HUES48 (cell line): ENCODE measurements around the gene RNF208.

Source experiments
- H3K27ac ChIP-seq: one replicate; pipeline ENCODE4 v1.7.0; 2013; ENCODE audit warnings: low read depth, low read length, inconsistent platforms
- H3K27me3 ChIP-seq: 2 replicates; pipeline ENCODE4 v1.6.1; 2013; ENCODE audit warnings: mild to moderate bottlenecking, low read length; ENCODE audit not compliant: control insufficient read depth, insufficient read depth
- H3K36me3 ChIP-seq: 2 replicates; pipeline ENCODE4 v1.6.1; 2013; ENCODE audit warnings: low read length; ENCODE audit not compliant: control insufficient read depth, insufficient read depth
- H3K4me1 ChIP-seq: 2 replicates; pipeline ENCODE4 v1.6.1; 2013; ENCODE audit warnings: mild to moderate bottlenecking, low read length; ENCODE audit not compliant: control insufficient read depth, insufficient read depth
- H3K4me3 ChIP-seq: 2 replicates; pipeline ENCODE4 v1.5.1; 2013; ENCODE audit warnings: mild to moderate bottlenecking, low read depth, low read length
- H3K9ac ChIP-seq: 2 replicates; pipeline ENCODE4 v1.6.1; 2013; ENCODE audit warnings: mild to moderate bottlenecking, low read depth, low read length, moderate library complexity
- H3K9me3 ChIP-seq: 2 replicates; pipeline ENCODE4 v1.6.1; 2013; ENCODE audit warnings: low read length; ENCODE audit not compliant: control insufficient read depth, insufficient read depth

RNF208 gene

DNA sequence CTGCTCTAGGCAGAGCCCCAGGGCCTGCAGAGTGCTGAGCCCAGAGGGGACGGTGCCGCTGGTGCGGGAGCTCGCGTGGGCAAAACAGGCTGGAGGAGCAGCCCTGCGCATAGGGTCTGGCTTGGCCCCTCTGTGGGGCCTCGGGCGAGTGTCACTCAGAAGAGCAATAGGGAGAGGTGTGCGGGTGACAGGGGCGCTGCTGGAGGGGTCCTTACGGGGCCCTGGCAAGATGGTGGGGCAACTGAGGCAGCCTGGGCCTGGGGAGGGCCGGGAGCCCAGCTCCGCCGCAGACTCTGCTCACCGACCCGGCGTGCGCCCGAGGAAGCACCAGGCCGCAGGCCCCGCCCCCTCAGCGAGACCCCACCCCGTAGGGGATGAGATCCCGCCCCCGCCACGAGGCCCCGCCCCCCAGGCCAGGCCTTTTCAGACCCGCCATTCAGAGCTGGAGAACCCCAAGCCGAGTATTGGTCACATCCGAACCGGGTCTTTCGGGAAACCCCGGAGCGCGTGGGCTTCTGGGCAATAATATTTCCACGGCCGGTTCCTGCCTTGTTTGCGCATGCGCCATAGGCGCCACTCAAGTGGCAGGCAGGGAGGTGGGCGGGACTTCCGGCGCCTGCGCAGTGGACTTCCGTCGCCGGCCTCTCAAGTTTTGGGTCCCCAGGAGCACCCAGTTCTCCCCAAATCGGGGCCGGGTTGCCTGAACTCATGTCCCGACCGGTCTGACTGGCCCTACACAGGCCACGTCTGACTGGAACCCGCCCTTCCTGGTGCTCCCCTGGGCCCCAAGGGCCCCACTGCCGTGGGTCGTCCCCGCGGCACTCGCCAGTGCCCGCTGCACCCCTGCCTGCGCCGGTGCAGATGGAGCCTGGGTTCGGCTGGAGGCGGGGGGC lies 1.3 kb upstream of the RNF208 start:
- no peaks in the 10 kb centered on the region; the same call in 1 of the 2 replicates for H3K36me3 ChIP-seq
- H3K27ac ChIP-seq = peak overlapping the region; percentile 83
- H3K4me3 ChIP-seq = peak overlapping the region; percentile 94
- H3K9me3 ChIP-seq = no peaks in the 10 kb centered on the region
- H3K9ac ChIP-seq = peak overlapping the region; percentile 70
- H3K4me1 ChIP-seq = peaks cover 3% of the 10 kb centered on the region; the same call in 1 of the 2 replicates
- peaks cover 5% of the 10 kb centered on the region for H3K27me3 ChIP-seq

DNA sequence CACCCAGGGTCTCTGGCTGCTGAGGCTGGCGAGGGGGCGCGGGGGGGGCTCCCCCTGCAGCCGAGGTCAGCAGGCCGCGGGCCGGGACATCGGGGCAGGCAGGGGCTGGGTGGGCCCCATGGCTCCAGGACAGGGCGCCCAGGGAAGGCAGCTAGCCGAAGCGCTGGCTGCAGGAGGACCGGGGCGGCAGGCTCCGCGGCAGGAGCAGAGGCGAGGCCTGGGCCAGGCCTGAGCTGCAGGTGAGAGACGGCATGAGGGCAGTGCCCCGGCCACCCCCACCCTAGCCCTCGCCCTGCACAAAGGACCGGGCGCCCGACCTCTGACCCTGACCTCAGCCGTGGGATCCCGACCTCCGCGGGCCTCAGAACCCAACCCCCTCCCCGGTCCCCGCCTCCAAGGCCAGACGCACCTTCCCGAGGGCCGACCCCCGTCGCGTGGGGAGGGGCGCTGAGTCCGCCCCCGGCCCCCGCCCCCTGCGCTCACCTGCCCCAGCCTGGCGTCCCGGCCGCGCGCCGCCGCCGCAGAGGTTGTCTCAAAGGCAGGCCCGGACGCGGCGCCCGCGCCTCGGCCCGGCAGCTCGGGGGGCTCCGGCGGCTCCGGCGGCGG lies 431 bp downstream of the RNF208 start:
- peak overlapping the region; percentile 55 for H3K4me3 ChIP-seq
- H3K36me3 ChIP-seq = peaks cover 1% of the 10 kb centered on the region; the same call in 1 of the 2 replicates
- peaks cover 3% of the 10 kb centered on the region; the same call in 1 of the 2 replicates for H3K4me1 ChIP-seq
- no peak overlapping the region for H3K27ac ChIP-seq
- H3K9me3 ChIP-seq = no peaks in the 10 kb centered on the region
- peaks cover 5% of the 10 kb centered on the region for H3K27me3 ChIP-seq
- no peak overlapping the region; the same call in 1 of the 2 replicates for H3K9ac ChIP-seq

DNA sequence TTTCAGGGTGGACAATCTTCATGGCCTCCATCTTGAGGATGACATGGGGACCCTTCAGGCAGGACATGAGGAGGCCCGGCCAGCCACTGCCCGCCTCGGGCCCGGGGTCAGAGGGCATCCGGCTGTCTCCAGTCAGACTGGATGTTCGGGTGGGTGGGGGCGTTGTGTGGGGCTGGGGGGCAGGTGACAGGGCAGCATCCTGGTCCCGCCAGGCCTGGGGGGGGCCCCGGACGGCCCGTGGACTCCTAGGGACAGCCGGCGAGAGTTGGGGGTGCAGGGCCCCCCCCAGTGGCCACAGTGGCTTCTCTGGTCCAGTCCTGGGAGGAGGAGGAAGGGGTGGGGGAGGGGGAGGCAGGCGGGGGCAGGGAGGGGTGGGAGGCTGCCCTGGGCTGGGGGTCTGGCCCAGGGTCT lies 940 bp downstream of the RNF208 start:
- H3K9me3 ChIP-seq = no peaks in the 10 kb centered on the region
- no peak overlapping the region for H3K27ac ChIP-seq
- H3K9ac ChIP-seq = no peak overlapping the region
- peaks cover 5% of the 10 kb centered on the region for H3K27me3 ChIP-seq
- H3K36me3 ChIP-seq = peaks cover 6% of the 10 kb centered on the region
- H3K4me3 ChIP-seq = no peak overlapping the region; the same call in 1 of the 2 replicates
- H3K4me1 ChIP-seq = peaks cover 3% of the 10 kb centered on the region; the same call in 1 of the 2 replicates

DNA sequence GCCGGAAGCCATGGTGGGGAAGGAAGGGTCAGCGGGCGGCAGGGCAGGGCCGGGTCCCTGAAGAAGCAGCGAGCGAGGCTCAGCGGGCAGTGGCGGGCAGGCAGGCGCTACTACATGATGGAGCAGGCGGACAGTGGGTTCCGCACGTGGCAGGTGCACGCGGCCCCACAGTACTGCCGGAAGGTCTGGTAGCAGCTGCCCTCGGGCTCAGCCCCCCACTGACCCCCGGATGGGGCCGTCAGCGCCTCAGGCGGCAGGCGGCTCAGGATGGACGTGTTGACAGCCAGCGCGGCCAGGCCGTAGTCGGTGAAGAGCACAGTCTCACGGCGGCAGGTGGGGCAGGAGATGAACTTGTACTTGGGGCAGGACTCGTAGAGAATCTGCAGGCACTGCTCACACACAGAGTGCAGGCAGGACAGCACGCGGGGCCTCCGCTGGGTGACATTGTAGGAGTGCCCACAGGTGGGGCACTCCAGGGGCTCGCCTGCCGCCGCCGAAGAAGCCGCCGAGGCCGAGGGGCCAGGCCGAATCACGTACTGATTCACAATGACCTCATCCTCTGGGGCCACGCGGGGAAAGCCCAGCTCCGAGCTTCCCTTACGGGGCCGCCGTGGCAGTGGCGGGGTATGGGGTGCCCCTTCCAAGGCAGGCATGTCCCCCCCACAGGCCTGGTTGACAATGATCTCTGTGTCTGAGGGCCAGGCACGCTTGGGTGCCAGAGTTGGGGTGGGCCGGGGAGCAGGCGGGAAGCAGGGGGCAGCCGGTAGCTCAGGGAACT lies 1.5 kb downstream of the RNF208 start:
- Histone ChIP-seq H3K9ac (no peak overlapping the region), H3K27ac (no peak overlapping the region), H3K4me1 (peaks cover 3% of the 10 kb centered on the region; the same call in 1 of the 2 replicates), H3K4me3 (no peak overlapping the region), H3K9me3 (no peaks in the 10 kb centered on the region), H3K36me3 (peaks cover 12% of the 10 kb centered on the region), H3K27me3 (peaks cover 5% of the 10 kb centered on the region)

DNA sequence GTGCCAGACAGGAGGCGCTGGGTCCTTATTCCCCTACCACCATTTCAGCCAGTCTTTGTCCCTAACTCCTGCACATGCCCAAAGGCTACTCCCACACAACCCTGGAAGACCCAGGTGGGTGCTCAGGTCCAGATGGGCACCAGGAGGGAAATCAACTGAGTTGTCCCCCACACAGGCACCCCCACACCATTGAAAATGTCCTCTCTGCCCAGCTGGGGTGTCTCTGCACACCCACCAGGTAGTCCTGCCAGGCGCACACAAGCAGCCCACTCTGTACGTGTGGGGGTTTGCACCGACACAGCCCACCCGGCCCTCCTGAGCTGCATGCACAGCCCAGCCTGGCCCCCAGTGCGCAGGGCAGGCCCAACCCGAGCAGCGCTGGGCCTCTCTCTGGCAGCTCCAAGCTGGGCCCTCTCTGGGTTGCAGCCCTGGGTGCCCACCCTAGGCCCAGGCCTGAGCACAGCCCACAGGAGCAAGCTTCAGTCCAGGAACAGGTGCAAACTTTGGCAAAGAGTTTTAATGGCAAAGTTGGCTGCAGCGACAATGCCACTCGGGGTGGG lies 2.2 kb downstream of the RNF208 start:
- Histone ChIP-seq H3K27me3 (peaks cover 5% of the 10 kb centered on the region), H3K9me3 (no peaks in the 10 kb centered on the region), H3K4me3 (no peak overlapping the region), H3K9ac (no peak overlapping the region), H3K4me1 (peaks cover 3% of the 10 kb centered on the region; the same call in 1 of the 2 replicates), H3K27ac (no peak overlapping the region), H3K36me3 (peaks cover 18% of the 10 kb centered on the region)

DNA sequence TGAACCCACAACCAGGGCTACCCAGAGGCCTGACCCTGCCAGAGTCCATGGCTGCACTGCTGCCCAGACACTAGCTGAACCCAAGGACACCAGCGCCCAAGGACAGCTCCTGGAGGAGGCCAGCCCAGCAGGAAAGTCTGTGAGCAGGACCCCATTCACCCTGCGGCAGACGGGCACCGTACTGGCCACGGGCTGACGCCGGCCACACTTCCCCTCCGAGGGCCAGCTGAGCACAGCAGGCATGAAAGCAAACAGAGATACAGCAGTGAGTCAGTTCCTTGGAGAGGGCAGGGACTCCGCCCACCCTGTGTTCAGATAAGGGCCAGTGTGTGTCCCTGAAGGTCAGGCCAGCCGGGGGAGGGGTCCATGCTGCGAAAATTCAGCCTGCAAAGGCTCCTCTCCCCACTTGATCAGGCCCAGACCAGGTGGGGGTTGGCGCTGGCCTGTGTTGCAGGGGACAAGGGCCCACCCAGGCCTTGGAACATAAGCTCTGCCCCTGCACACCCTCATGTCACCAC lies 3.2 kb downstream of the RNF208 start:
- no peaks in the 10 kb centered on the region for H3K9me3 ChIP-seq
- no peak overlapping the region for H3K4me3 ChIP-seq
- H3K9ac ChIP-seq = no peak overlapping the region
- peaks cover 5% of the 10 kb centered on the region for H3K27me3 ChIP-seq
- no peaks in the 10 kb centered on the region for H3K4me1 ChIP-seq
- peak overlapping the region; percentile 35 for H3K27ac ChIP-seq
- peaks cover 26% of the 10 kb centered on the region for H3K36me3 ChIP-seq

DNA sequence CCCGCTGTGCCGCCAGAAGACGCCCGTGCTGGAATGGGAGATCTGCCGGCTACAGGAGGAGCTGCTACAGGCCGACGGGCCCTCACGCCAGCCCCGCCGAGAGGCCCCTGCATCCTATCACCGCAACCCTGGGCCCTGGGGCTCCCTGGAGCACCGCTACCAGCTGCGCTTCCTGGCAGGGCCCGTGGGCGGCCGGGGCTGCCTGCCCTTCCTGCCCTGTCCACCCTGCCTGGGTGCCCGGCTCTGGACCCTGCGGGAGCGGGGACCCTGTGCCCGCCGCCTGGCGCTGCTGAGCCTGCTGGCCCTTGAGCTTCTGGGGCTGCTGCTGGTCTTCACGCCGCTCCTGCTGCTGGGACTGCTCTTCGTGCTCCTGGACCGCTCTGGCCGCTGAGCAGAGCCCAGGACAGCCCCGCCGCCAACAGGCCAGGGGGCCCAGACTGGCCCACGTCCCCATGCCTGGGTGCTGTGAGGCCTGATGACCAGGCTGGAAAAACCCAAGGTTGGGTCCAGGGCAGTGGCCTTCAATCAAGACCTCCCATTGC lies 3.8 kb downstream of the RNF208 start:
- no peak overlapping the region for H3K4me3 ChIP-seq
- no peak overlapping the region for H3K9ac ChIP-seq
- H3K36me3 ChIP-seq = peaks cover 32% of the 10 kb centered on the region
- H3K9me3 ChIP-seq = no peaks in the 10 kb centered on the region
- H3K27ac ChIP-seq = peak overlapping the region; percentile 35
- peaks cover 5% of the 10 kb centered on the region for H3K27me3 ChIP-seq
- no peaks in the 10 kb centered on the region for H3K4me1 ChIP-seq

DNA sequence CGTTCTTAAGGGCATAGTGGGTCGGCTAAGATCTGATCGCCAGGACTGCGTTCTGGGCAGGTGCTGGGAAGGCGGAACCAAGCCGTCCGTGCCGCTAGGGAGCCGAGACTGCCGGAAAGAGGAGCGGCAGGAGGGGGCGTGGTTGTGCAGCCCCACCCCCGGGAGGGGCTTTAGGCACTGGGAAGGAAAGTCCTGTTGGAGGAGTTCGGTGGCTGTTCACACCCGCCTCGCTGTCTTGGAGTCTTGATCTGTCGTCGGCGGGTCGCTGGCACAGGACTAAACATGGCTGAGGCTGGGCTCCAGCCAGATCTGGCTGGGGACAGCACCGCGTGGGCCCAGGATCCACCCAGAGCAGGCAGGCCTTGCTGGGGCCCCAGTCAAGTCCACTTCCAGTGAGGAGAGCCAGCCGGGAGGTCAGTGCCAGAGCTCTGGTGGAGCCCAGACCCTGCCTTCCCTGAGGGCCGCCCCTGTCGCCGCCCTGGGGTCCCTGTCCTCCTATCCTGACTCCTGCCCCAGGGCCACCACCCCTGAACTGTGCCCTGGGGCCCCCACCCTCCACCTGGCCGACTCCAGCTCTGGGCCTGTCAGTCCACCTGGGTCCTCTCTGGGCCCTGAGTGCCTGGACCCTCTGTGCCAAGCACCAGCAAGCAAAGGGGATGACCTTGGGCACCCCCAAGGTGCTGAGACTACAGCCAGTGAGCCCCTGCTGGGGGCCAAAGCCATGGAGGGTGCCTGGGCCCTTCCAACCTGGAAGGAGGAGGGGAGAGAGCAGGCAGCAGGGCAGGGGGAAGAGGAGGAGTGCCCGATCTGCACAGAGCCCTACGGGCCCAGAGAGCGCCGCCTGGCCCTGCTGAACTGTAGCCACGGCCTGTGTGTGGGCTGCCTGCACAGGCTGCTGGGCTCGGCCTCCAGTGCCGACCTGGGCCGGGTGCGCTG lies 4.5 kb downstream of the RNF208 start:
- Histone ChIP-seq H3K27me3 (peaks cover under 1% of the 10 kb centered on the region; the same call in 1 of the 2 replicates), H3K9me3 (no peaks in the 10 kb centered on the region), H3K4me1 (no peaks in the 10 kb centered on the region), H3K4me3 (no peak overlapping the region), H3K27ac (no peak overlapping the region), H3K9ac (no peak overlapping the region), H3K36me3 (peaks cover 34% of the 10 kb centered on the region)

DNA sequence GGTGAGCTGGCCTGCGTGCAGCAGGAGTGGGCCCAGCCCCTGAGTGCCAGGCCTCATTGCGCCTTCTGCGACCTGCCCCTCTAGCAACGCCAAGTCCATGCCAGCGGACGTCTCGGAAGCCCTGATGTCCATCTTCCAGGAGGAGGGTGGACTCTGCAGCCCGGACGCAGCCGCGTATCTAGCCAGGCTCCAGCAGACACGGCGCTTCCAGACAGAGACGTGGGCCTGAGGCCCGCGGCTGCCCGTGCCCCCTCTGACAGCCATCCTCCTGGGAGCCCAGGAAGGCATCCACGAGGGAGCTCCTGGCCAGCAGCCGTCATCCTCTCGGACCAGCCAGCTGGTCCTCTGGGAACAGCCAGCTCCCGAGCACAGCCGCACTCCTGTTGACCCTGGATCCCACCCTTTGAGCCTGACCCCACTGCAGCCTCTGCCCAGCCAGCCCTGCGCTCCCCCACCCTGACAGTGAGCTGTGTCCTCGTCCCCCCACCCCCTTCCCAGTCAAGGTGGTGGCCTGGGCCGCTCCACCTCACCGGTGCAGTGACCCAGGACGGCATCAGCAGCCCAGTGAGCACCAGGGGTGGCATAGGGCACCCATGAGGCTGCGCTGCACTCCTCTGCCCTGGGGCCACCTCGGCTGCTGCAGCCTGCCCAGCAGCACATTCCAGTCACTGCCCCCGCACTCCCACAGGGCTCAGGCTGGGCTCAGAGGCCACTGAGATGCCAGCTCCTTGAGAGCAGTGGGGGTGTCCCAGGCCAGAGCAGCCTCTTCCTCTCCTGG lies 5.7 kb downstream of the RNF208 start:
- H3K4me1 ChIP-seq = no peaks in the 10 kb centered on the region
- H3K9me3 ChIP-seq = no peaks in the 10 kb centered on the region
- no peaks in the 10 kb centered on the region for H3K27me3 ChIP-seq
- H3K36me3 ChIP-seq = peaks cover 34% of the 10 kb centered on the region
- no peak overlapping the region for H3K9ac ChIP-seq
- H3K27ac ChIP-seq = no peak overlapping the region
- H3K4me3 ChIP-seq = no peak overlapping the region
